A549 (cell line): ENCODE measurements around the gene TPRN. TPM values are rescaled to one million over a fixed set of nuclear protein-coding genes. Genes with fewer than 3 reads are reported as not detected.
A peak's percentile ranks its signal among the peaks of the same experiment; 100 is the strongest.

Experiments used
- ATAC-seq, 2 experiments: fragments of 200-7000 bp in 1 of 2; fragments of >200 bp in 1 of 2; cut with Nextera tagmentation in 1 of 2; cut with Tn5 transposase in 1 of 2; 3 replicates each; pipeline versions ENCODE4 v1.8.0 to v1.9.1; 2018 to 2020; ENCODE audit warnings: mild to moderate bottlenecking in 1 of 2, moderate library complexity in 1 of 2
- CTCF ChIA-PET: fragments of 300-600 bp; sonication (Branson Sonifier 250); formaldehyde crosslinking; extraction: SDS; loops from one replicate; lab custom pipeline; 2021; ENCODE audit warnings: antibody characterized with exemption, inconsistent platforms; lab: Yijun Ruan, JAX
- POLR2A ChIA-PET: fragments of 350-600 bp; formaldehyde crosslinking; extraction: SDS; loops from one replicate; lab custom pipeline; 2021; ENCODE audit warnings: antibody characterized with exemption, inconsistent platforms; lab: Yijun Ruan, JAX
- DNase-seq, 2 experiments: peaks; one replicate each; pipeline versions ENCODE4 v3.0.0 to v3.0.0-alpha.2; 2011 to 2016; ENCODE audit warnings: low read depth in 1 of 2, low spot score in 1 of 2
- FAIRE-seq: peaks from 2 replicates; lab custom pipeline; 2011; peaks lifted over from hg19 to GRCh38; lab: Jason Lieb, UNC
- H3K27ac ChIP-seq, 2 experiments: fragments of >200 bp; sonication (Bioruptor Twin); formaldehyde crosslinking; 3 replicates each; pipeline ENCODE4 v1.5.1; 2016 to 2017
- H3K4me1 ChIP-seq: fragments of >200 bp; sonication (Bioruptor Twin); formaldehyde crosslinking; 3 replicates; pipeline ENCODE4 v1.6.1; 2016
- H3K4me2 ChIP-seq: fragments of >200 bp; sonication (Bioruptor Twin); formaldehyde crosslinking; 3 replicates; pipeline ENCODE4 v1.6.1; 2016
- H3K4me3 ChIP-seq: fragments of >200 bp; sonication (Bioruptor Twin); formaldehyde crosslinking; 3 replicates; pipeline ENCODE4 v1.5.1; 2016
- H3K9me3 ChIP-seq: fragments of >200 bp; sonication (Bioruptor Twin); formaldehyde crosslinking; 3 replicates; pipeline ENCODE4 v1.6.1; 2016
- CBX8 ChIP-seq: fragments of 200-600 bp; sonication (generic); IDR thresholded peaks from 2 replicates; pipeline ENCODE4 v1.6.1; 2016
- ESRRA ChIP-seq: fragments of 150-350 bp; IDR thresholded peaks from 2 replicates; pipeline ENCODE4 v1.6.1; 2014; ENCODE audit warnings: mild to moderate bottlenecking, low read length, borderline replicate concordance
- FOSL2 ChIP-seq, 2 experiments: fragments of 450-650 bp in 1 of 2; fragments of >200 bp in 1 of 2; sonication (Bioruptor Twin) in 1 of 2; formaldehyde crosslinking; IDR thresholded peaks; 2 replicates each; pipeline versions ENCODE4 v1.5.0 to v1.6.1; 2016 to 2020; ENCODE audit warnings: mild to moderate bottlenecking in 1 of 2, moderate library complexity in 1 of 2
- FOXS1 ChIP-seq: fragments of 250-450 bp; sonication (Bioruptor Pico); IDR thresholded peaks from 2 replicates; pipeline ENCODE4 v1.5.0; 2020; ENCODE audit warnings: mild to moderate bottlenecking, moderate library complexity
- HES2 ChIP-seq: fragments of >200 bp; sonication (Bioruptor Twin); formaldehyde crosslinking; IDR thresholded peaks from 2 replicates; pipeline ENCODE4 v1.6.1; 2016
- HEYL ChIP-seq: fragments of 250-450 bp; sonication (Bioruptor Pico); IDR thresholded peaks from 2 replicates; pipeline ENCODE4 v1.8.0; 2021; ENCODE audit warnings: mild to moderate bottlenecking, moderate library complexity
- HOXA7 ChIP-seq: fragments of 250-450 bp; sonication (Bioruptor Pico); IDR thresholded peaks from 2 replicates; pipeline ENCODE4 v1.5.0; 2020; ENCODE audit warnings: mild to moderate bottlenecking, moderate library complexity
- MAX ChIP-seq: IDR thresholded peaks from 2 replicates; pipeline ENCODE4 v1.6.1; 2012
- MAZ ChIP-seq: fragments of 150-350 bp; IDR thresholded peaks from 2 replicates; pipeline ENCODE4 v1.6.1; 2014; ENCODE audit warnings: antibody characterized with exemption, low read depth, low read length, borderline replicate concordance
- POLR2A ChIP-seq: IDR thresholded peaks from 2 replicates; pipeline ENCODE4 v1.6.1; 2012; ENCODE audit warnings: mild to moderate bottlenecking, low read length
- RFX5 ChIP-seq: fragments of 450-650 bp; IDR thresholded peaks from 2 replicates; pipeline ENCODE4 v1.7.1; 2014; ENCODE audit warnings: antibody characterized with exemption, mild to moderate bottlenecking, moderate library complexity
- ZNF302 ChIP-seq: fragments of 250-450 bp; sonication (Bioruptor Pico); IDR thresholded peaks from 2 replicates; pipeline ENCODE4 v1.9.0; 2021; ENCODE audit warnings: inconsistent platforms, mild to moderate bottlenecking, moderate library complexity
- WGBS: methylation state at CpG from one replicate; pipeline ENCODE4 v1.1.6; 2017; ENCODE audit errors: missing lambda C conversion rate; 5-methylcytosine and 5-hydroxymethylcytosine counted together
- polyA plus RNA-seq, 4 experiments: library from polyadenylated mRNA; depleted of rRNA in 3 of 4; stranded (reverse); fragments of >200 nt; fragmentation: RNase III in 1 of 4; extraction: RNeasy Plus Mini Kit Qiagen cat#74134 plus additional on column Dnase treatment in 1 of 4; gene quantifications; 2 replicates in 3 of 4; 3 replicates in 1 of 4; pipeline ENCODE4 v1.2.3, GENCODE V29; 2011 to 2017
- TF ChIP-seq, protein P1 (sequence below): fragments of 200-600 bp; sonication (generic); IDR thresholded peaks from 2 replicates; pipeline ENCODE4 v1.6.1; 2016; ENCODE audit warnings: antibody characterized with exemption, mild to moderate bottlenecking, moderate library complexity
- TF ChIP-seq, protein P2 (sequence below): fragments of >200 bp; sonication (Bioruptor Twin); formaldehyde crosslinking; IDR thresholded peaks from 3 replicates; pipeline ENCODE4 v1.6.1; 2016

The TPRN gene
- polyA plus RNA-seq, 2 of the 4 experiments (the other 2 are of a cell fraction), result 2.1 to 6.5 TPM

DNA sequence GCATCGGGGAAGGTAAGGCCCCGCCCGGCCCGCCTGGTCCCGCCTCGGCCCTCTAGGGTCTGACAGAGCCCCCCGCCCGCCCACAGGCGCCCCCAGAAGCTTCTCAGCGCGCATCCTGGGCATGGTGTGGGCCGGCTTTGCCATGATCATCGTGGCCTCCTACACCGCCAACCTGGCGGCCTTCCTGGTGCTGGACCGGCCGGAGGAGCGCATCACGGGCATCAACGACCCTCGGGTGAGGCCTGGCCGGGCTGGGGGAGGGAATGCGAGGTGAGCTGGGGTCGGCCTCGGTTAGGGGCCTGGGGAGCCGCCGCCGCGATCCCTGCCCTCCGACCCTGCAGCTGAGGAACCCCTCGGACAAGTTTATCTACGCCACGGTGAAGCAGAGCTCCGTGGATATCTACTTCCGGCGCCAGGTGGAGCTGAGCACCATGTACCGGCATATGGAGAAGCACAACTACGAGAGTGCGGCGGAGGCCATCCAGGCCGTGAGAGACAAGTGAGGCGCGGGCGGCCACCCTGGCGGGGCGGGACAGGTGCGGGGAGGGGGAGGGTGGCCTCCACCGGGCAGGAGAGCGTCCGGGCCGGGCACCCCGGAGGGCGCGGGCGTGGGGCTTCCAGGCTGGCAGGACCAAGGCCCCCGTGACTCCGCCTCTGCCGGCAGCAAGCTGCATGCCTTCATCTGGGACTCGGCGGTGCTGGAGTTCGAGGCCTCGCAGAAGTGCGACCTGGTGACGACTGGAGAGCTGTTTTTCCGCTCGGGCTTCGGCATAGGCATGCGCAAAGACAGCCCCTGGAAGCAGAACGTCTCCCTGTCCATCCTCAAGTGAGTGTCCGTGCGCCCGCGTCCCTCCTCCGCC, 37.8 kb downstream of the TPRN start (continued):
- TF ChIP-seq MAX, result peak; percentile 50; the same call in 1 of the 2 replicates
- no peak for TF ChIP-seq FOSL2 (IDR thresholded peaks at IDR 0.05)
- no peak for TF ChIP-seq FOSL2 (CRISPR knock-in tag; IDR thresholded peaks at IDR 0.05)
- TF ChIP-seq HES2, result no peak
- no peak for TF ChIP-seq HEYL (CRISPR knock-in tag)
- TF ChIP-seq ESRRA, result no peak
- no peak for TF ChIP-seq HOXA7
- TF ChIP-seq ZNF302 (CRISPR knock-in tag), result no peak
- TF ChIP-seq POLR2A, result no peak
- no peak for TF ChIP-seq RFX5
- TF ChIP-seq MAZ, result no peak
- TF ChIP-seq, protein P1, sequence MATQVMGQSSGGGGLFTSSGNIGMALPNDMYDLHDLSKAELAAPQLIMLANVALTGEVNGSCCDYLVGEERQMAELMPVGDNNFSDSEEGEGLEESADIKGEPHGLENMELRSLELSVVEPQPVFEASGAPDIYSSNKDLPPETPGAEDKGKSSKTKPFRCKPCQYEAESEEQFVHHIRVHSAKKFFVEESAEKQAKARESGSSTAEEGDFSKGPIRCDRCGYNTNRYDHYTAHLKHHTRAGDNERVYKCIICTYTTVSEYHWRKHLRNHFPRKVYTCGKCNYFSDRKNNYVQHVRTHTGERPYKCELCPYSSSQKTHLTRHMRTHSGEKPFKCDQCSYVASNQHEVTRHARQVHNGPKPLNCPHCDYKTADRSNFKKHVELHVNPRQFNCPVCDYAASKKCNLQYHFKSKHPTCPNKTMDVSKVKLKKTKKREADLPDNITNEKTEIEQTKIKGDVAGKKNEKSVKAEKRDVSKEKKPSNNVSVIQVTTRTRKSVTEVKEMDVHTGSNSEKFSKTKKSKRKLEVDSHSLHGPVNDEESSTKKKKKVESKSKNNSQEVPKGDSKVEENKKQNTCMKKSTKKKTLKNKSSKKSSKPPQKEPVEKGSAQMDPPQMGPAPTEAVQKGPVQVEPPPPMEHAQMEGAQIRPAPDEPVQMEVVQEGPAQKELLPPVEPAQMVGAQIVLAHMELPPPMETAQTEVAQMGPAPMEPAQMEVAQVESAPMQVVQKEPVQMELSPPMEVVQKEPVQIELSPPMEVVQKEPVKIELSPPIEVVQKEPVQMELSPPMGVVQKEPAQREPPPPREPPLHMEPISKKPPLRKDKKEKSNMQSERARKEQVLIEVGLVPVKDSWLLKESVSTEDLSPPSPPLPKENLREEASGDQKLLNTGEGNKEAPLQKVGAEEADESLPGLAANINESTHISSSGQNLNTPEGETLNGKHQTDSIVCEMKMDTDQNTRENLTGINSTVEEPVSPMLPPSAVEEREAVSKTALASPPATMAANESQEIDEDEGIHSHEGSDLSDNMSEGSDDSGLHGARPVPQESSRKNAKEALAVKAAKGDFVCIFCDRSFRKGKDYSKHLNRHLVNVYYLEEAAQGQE, result no peak
- TF ChIP-seq, all 56 proteins: peak for 4

GRCh38 chr9:137161558-137162486, 38.7 kb downstream of the TPRN start:
- peak overlapping the region; percentile 76 for H3K4me2 ChIP-seq
- H3K4me1 ChIP-seq, result peaks cover 22% of the 10 kb centered on the region
- POLR2A ChIA-PET, result interaction anchor here (0.9 to 2.1 kb wide), 3 partner anchors 32 to 79 kb away, joined by 7 to 9 read pairs (median 8); partner anchors contain the start of gene TUBB4B
- no peak for TF ChIP-seq CBX8
- no peak for TF ChIP-seq FOXS1 (CRISPR knock-in tag)
- TF ChIP-seq MAZ, result no peak
- TF ChIP-seq, protein P2, sequence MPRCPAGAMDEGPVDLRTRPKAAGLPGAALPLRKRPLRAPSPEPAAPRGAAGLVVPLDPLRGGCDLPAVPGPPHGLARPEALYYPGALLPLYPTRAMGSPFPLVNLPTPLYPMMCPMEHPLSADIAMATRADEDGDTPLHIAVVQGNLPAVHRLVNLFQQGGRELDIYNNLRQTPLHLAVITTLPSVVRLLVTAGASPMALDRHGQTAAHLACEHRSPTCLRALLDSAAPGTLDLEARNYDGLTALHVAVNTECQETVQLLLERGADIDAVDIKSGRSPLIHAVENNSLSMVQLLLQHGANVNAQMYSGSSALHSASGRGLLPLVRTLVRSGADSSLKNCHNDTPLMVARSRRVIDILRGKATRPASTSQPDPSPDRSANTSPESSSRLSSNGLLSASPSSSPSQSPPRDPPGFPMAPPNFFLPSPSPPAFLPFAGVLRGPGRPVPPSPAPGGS, result no peak
- peak; percentile 44; the same call in 1 of the 2 replicates for TF ChIP-seq MAX
- 15% methylated on average over 29 of the region's 71 CpGs for WGBS
- H3K4me3 ChIP-seq, result peak overlapping the region; percentile 38; the same call in 2 of the 3 replicates
- peak in 1 of 2 experiments; percentile 43 for DNase-seq
- CTCF ChIA-PET, result interaction anchor here (0.6 to 7.4 kb wide), 11 partner anchors 9 to 95 kb away, joined by 3 to 57 read pairs (median 4); partner anchors contain the start of genes LRRC26, SSNA1 and TMEM210
- H3K27ac ChIP-seq, result peak overlapping the region in 1 of 2 experiments; percentile 10; a peak in 1 of 6 replicates
- no peaks in the 10 kb centered on the region for H3K9me3 ChIP-seq
- FAIRE-seq, result no peak
- peak in 1 of 2 experiments; percentile 13; a peak in 3 of 6 replicates for ATAC-seq
